Adrenal gland (tissue), 5 donors: ENCODE data around the gene PGBD2.

Experiments
- POLR2A ChIP-seq, 2 donors: fragments of 450-650 bp; IDR thresholded peaks; one replicate each; pipeline ENCODE4 v1.6.1; 2017; ENCODE audit warnings: antibody characterized with exemption in 2 of 2, mild to moderate bottlenecking in 2 of 2, moderate library complexity in 1 of 2
- TF ChIP-seq, protein P1 (sequence below), 6 experiments: fragments of 450-650 bp in 4 of 6; fragments of 200-600 bp in 2 of 6; sonication (generic) in 1 of 6; IDR thresholded peaks; 1 replicate in 5 of 6; 2 replicates in 1 of 6; pipeline versions ENCODE4 v1.5.1 to v1.8.0; 2016 to 2021; ENCODE audit warnings: antibody characterized with exemption in 6 of 6, mild to moderate bottlenecking in 2 of 6, moderate library complexity in 1 of 6
- donor health status: DM: no; HTN: no; CAD: no.

DNA sequence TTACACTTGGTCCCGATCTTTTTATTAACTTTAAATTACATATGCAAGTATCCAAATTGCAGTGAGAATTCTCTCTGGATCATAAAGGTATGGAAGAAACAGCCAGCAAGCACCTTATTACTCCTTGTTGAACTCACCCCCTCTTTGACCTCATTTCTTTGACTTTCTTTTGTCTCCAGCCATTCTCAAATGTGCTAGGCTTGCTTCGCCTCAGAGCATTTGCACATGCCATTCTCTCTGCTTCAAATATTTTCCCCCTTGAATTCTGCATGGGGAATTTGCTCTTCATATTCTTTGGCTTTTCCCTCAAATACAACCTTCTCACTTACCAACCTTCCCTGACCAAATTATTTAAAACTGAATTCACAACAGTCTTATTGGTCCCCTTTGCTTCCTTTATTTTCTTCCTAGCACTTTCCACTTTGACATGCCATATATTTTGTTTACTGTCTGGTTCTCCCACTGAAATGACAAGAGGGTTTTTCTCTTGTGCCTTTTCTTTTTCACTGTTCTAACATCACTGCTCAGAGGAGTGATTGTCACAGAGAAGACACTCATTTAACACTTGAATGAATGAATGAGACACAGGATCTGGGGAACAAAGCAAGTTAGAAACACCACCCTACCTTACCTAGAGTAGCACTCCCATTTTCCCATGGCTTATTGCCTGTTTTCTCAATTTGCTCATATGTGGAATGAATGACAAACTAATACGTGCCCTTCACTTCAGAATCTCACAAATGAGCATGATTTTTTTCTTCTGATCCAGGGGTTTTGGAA is 1.4 kb upstream of the PGBD2 start:
- TF ChIP-seq, protein P1, sequence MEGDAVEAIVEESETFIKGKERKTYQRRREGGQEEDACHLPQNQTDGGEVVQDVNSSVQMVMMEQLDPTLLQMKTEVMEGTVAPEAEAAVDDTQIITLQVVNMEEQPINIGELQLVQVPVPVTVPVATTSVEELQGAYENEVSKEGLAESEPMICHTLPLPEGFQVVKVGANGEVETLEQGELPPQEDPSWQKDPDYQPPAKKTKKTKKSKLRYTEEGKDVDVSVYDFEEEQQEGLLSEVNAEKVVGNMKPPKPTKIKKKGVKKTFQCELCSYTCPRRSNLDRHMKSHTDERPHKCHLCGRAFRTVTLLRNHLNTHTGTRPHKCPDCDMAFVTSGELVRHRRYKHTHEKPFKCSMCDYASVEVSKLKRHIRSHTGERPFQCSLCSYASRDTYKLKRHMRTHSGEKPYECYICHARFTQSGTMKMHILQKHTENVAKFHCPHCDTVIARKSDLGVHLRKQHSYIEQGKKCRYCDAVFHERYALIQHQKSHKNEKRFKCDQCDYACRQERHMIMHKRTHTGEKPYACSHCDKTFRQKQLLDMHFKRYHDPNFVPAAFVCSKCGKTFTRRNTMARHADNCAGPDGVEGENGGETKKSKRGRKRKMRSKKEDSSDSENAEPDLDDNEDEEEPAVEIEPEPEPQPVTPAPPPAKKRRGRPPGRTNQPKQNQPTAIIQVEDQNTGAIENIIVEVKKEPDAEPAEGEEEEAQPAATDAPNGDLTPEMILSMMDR (IDR thresholded peaks at IDR 0.05), result no peak
- no peak for TF ChIP-seq POLR2A (IDR thresholded peaks at IDR 0.05)
